GM21737 (cell line): ENCODE results near the gene BRPF1.
A peak's percentile ranks its signal among the peaks of the same experiment; 100 is the strongest.

Experiments
- ATAC-seq: cut with Tn5 transposase; IDR thresholded peaks from one replicate; pipeline ENCODE4 v1.9.1; 2021; ENCODE audit warnings: mild to moderate bottlenecking, moderate library complexity; ENCODE audit not compliant: unreplicated experiment

Gene BRPF1

GRCh38 chr3:9730657-9731205, 804 bp upstream of the BRPF1 start:
- ATAC-seq, result peak; percentile 32

- ATAC-seq, result peak; percentile 14
Observed at GRCh38 chr3:9732080-9732739, 675 bp downstream of the BRPF1 start.

DNA sequence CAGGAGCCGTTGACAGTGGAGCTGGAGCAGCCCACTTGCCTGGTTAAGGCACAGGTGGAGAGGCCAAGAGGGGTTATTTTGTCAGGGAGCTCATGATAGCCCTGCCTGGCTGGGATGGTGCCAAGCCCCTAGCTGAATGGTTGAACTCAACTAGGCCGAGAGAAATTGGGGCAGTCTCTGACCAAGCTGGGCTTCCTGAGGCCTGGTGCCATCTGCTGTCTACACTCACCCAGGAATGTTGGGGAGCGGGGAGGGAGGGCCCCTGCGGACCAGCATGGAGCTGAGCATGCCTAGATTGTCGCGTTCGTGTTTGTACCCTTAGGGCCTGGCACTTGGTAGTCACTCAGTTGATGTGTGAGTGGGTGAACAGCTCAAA, 1.2 kb downstream of the BRPF1 start:
- ATAC-seq, result no peak

DNA sequence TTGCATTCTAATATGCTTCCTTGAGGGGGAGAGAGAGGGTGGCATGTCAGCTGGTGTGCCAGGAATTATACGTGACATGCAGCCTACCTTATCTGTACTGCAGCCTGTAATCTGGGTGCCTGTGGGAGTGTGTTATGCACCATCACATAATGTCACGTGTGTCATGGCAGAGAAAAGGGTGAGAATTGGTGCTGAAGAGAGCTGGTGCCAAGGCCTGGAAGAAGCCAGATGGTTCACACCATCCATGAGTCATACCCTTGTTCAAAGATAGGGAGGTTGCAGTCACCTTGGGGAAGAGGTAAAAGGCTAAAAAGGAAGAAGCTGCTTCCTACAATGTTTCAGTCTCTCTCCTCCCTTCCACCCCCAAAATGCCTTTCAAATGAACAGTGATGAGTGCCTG, 5.3 kb downstream of the BRPF1 start:
- no peak for ATAC-seq

DNA sequence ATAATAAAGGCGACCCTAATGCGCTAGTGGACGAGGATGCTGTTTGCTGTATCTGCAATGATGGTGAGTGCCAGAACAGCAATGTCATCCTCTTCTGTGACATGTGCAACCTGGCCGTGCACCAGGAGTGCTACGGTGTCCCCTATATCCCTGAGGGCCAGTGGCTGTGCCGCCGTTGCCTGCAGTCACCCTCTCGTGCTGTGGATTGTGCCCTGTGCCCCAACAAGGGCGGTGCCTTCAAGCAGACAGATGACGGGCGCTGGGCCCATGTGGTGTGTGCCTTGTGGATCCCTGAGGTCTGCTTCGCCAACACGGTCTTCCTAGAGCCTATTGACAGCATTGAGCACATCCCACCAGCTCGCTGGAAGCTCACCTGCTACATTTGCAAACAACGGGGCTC, 7.6 kb downstream of the BRPF1 start:
- no peak for ATAC-seq

GRCh38 chr3:9742560-9742959, 11.0 kb downstream of the BRPF1 start:
- no peak for ATAC-seq

GRCh38 chr3:9743548-9743947, 12.0 kb downstream of the BRPF1 start:
- no peak for ATAC-seq

- ATAC-seq, result no peak
Observed at GRCh38 chr3:9744162-9744561, 12.6 kb downstream of the BRPF1 start.

GRCh38 chr3:9745521-9745920, 14.0 kb downstream of the BRPF1 start:
- no peak for ATAC-seq

GRCh38 chr3:9746330-9746729, 14.8 kb downstream of the BRPF1 start:
- no peak for ATAC-seq

DNA sequence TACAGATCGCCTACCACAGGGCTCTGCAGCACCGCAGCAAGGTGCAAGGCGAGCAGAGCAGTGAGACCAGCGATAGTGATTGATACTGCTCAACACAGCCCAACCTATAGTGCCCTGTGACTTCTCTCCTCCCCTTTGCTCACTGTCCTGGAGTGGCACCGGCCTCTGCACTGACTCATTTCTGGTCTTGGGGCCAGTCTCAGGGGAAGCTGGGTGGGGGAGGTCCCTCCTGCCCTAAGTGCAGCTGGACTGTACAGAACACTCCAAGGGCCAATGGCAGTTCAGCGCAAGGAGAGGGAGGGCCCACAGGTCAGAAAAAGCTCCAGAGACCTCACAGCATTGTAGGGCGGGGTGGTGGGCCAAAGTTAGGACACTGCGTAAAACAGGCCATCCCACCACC, 15.7 kb downstream of the BRPF1 start:
- ATAC-seq, result no peak

DNA sequence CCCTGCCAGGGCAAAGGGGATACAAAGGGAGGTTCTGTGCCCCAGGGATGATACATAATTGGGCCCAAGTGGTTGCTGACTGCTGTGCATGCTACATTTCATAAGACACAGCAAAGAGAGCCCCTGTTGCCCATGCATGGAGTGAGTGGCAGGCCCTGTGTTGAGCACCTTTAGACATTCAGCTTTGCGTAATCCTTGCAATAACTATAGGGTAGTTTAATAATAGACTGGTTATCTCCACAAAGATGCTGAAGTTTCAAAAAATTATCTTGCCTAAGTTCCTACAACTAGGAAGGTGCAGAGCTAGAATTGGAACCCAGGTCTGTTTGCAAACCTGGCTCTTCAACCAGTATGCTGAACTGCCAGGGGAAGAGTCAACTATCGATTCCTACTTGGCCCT, 16.5 kb downstream of the BRPF1 start:
- no peak for ATAC-seq

DNA sequence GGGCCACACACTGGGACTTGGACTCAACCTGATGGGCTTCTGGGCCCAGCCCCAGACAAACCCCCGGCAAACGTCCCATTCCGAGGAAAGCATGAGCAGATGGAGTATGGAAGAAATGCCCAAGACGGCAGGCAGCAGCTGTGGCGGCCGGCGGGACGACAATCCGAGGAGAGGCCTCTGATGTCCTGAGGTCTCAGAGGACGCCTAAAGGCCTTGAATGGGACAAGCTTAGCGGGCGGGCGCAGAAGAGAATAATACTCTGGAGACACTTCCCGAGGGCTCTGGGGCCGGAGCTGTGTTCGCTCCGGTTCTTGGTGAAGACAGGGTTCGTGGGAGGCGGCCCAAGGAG, 17.7 kb downstream of the BRPF1 start:
- no peak for ATAC-seq

DNA sequence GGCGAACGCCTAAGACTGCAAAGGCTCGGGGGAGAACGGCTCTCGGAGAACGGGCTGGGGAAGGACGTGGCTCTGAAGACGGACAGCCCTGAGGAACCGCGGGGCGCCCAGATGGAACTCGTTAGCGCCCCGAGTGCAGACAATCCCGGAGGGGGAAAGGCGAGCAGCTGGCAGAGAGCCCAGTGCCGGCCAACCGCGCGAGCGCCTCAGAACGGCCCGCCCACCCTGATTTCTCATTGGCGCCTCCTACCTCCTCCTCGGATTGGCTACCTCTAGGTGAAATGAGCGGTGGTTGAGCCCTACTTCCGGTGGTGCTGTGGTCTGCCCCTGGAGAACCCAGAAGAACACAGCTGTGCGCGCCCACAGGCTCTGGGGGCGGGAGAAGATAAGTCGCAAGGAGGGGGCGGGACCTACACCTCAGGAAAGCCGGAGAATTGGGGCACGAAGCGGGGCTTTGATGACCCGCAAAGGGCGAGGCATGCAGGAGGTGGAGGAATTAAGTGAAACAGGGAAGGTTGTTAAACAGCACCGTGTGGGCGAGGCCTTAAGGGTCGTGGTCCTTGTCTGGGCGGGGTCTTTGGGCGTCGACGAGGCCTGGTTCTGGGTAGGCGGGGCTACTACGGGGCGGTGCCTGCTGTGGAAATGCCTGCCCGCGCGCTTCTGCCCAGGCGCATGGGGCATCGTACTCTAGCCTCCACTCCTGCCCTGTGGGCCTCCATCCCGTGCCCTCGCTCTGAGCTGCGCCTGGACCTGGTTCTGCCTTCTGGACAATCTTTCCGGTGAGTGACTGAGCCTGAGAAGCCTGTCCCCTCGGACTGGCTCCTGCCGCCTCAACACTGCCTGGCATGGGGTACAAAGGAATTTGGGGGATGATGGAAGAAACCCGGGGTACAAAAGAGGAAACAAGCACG, 18.4 kb downstream of the BRPF1 start, which contains the start of gene OGG1:
OGG1 (plus strand) TSS at position 308 of the 911 bp plus-strand sequence; CDS start at position 643, 335 bp downstream.
- ATAC-seq, result peak; percentile 88

DNA sequence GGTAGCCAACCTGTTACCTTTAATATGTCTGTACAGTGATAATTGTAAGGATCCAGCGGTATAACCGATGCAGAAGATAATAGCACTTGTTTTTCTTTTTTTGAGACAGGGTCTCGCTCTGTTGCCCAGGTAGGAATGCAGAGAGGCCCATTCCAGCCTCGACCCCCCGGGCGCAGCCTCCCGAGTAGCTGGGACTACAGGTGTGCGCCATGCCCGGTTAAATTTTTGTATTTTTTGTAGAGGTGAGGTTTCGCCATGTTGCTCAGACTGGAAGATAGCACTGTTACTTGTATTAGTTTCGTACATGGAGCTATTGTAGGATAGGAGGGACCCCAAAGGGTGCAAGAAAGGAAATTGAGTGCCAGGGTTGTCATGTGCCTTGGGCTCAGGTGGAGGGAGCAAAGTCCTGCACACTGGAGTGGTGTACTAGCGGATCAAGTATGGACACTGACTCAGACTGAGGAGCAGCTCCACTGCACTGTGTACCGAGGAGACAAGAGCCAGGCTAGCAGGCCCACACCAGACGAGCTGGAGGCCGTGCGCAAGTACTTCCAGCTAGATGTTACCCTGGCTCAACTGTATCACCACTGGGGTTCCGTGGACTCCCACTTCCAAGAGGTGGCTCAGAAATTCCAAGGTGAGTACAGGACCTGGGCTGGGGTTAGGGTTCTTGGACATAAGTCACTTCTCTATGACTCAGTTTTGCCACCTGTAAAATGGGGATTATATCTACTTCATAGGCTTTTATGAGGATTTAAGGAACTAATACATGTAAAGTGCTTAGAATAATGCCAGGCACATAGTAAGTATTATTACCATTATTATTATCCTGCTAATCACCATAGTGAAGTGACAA, 19.2 kb downstream of the BRPF1 start:
- ATAC-seq, result no peak

- no peak for ATAC-seq
Observed at GRCh38 chr3:9754678-9755077, 23.1 kb downstream of the BRPF1 start.

GRCh38 chr3:9757427-9757826, 25.9 kb downstream of the BRPF1 start:
- ATAC-seq, result no peak

GRCh38 chr3:9760779-9761505, 29.4 kb downstream of the BRPF1 start:
- no peak for ATAC-seq

DNA sequence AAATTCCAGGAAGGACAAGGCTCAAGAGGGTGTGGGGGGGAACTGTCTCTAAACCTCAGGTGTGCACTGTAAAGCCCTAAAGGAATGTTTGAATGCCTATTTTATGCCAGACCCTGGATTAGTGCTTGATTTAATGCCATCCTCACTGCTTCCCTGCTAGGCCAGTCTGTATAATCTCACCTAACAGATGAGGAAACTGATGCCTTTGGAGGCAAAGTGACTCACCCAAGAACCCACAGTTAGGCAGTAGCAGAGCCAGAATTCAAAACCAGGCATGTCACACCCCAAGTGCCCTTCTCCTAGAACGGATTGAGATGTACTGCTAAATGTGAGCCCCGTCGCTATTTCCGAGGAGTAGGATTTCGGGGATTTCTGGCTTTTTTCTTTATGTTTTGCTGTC, 30.4 kb downstream of the BRPF1 start:
- ATAC-seq, result no peak

GRCh38 chr3:9762871-9763270, 31.3 kb downstream of the BRPF1 start:
- ATAC-seq, result no peak
